ENCODE results near the gene PROB1.

DNA sequence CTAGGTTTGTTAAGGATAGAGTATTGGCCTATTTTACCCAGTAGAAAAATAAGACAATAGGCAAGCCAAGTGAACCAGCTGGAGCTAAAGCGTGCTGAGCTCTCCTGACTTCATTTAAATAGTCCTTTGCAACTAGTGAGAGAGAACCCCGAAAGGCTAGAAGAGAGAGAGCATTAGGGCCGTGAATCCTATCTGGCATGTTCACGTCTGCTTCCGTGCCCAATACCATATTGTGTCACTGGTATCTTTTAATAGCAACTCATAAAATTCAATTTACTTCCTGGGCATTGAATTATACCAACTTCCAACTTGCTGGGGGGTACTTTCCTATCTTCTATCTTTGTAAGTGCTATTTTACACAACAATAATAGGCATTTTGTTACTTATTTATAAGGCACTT is 30.6 kb upstream of the PROB1 start:
- no peak for TF ChIP-seq KDM5B (CRISPR knock-in tag; IDR thresholded peaks at IDR 0.05; ENCODE audit: borderline replicate concordance)
- no peak for TF ChIP-seq NCOA5 (CRISPR knock-in tag; IDR thresholded peaks at IDR 0.05)
- TF ChIP-seq EHMT2 (IDR thresholded peaks at IDR 0.05; ENCODE audit: borderline replicate concordance, low read depth, low read length): no peak
- TF ChIP-seq NFRKB (IDR thresholded peaks at IDR 0.05): no peak
- no peak for TF ChIP-seq ZBTB34 (CRISPR knock-in tag; IDR thresholded peaks at IDR 0.05)
- TF ChIP-seq THYN1 (CRISPR knock-in tag; IDR thresholded peaks at IDR 0.05; ENCODE audit: borderline replicate concordance, low read depth): no peak
- no peak for TF ChIP-seq PRDM15 (CRISPR knock-in tag; IDR thresholded peaks at IDR 0.05)
- TF ChIP-seq POLR2AphosphoS5 (IDR thresholded peaks at IDR 0.05; ENCODE audit: low read depth, low read length): no peak
- TF ChIP-seq CTCF (CRISPR knock-in tag; IDR thresholded peaks at IDR 0.05): no peak
- TF ChIP-seq NR3C1 (CRISPR knock-in tag; IDR thresholded peaks at IDR 0.05): no peak
